Fibroblast of pulmonary artery (primary cell): ENCODE data around the gene NPHP4.

Experiments used
- DNase-seq: peaks from one replicate; pipeline ENCODE4 v3.0.0-alpha.2; 2010; ENCODE audit warnings: low read depth
- H3K4me3 ChIP-seq: replicated peaks from 2 replicates; pipeline ENCODE4 v1.5.1; 2011; ENCODE audit warnings: low read depth, mild to moderate bottlenecking, control low read depth, low read length, moderate library complexity
- CTCF ChIP-seq: IDR thresholded peaks from 2 replicates; pipeline ENCODE4 v1.5.1; 2011; ENCODE audit warnings: mild to moderate bottlenecking, control low read depth, low read length, inconsistent platforms; ENCODE audit errors: missing control alignments

The NPHP4 gene

GRCh38 chr1:5956022-5956830 lies 36.0 kb downstream of the NPHP4 start:
- TF ChIP-seq CTCF: no peak
- no peak overlapping the region for H3K4me3 ChIP-seq
- DNase-seq: no peak

- TF ChIP-seq CTCF: no peak
- H3K4me3 ChIP-seq: no peak overlapping the region
- DNase-seq: no peak
Measured at GRCh38 chr1:5955479-5955977, 36.7 kb downstream of the NPHP4 start.

GRCh38 chr1:5954964-5955363 lies 37.3 kb downstream of the NPHP4 start:
- TF ChIP-seq CTCF: no peak
- H3K4me3 ChIP-seq: no peak overlapping the region
- DNase-seq: no peak

GRCh38 chr1:5953386-5953785 lies 38.8 kb downstream of the NPHP4 start:
- no peak overlapping the region for H3K4me3 ChIP-seq
- TF ChIP-seq CTCF: no peak
- no peak for DNase-seq

GRCh38 chr1:5951846-5952410 lies 40.3 kb downstream of the NPHP4 start:
- H3K4me3 ChIP-seq: no peak overlapping the region
- DNase-seq: no peak
- no peak for TF ChIP-seq CTCF

- DNase-seq: no peak
- H3K4me3 ChIP-seq: no peak overlapping the region
- TF ChIP-seq CTCF: no peak
Measured at GRCh38 chr1:5950994-5951785, 41.0 kb downstream of the NPHP4 start.
